ENCODE measurements around the gene IRX4. TPM values are rescaled to one million over a fixed set of nuclear protein-coding genes. Genes with fewer than 3 reads are reported as not detected.

IRX4 gene
- total and polyA plus RNA-seq, 2 donors = not detected

DNA sequence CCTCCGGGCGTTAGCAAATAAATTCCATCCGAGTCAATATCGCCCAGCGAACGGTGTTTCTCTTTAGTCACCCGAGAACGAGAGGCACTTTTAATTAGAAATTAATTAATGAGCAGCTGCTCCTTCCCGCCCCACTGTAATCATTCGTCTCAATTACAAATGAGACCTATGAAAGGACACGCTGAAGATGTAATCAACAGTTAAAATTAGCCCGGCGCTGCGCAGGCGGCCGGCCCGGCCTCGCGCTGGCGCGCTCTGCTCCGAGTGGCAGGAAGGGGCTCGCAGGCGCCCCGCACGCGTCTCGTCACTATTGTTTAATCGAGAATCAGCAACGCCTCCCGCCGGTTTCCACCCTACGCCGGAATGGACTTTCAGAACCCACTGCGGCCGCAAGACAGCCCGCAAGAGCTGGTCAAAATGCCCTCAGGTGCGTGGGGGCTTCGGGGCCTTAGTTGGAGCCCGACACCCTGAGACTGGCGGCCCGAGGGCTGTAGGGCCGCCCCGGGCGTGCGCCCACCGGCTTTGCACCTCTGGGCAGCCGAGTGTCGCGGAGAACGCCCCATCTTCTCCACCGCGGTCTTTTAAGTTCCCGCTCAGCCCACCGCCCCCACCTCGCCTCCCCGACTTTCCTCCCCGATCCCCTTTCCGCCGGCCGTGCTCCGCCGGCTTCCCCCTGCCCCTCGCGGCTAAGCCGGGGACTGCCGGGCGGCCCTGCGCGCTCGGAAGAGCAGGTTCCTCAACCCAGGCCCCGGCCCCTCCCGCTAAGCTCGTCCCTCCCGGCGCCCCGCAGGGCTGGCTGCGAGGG, 597 bp upstream of the IRX4 start:
- H3K4me1 ChIP-seq (ENCODE audit: insufficient read depth) = peaks cover 4% of the 10 kb centered on the region
- no peak for DNase-seq (ENCODE audit: extremely low spot score)
- H3K36me3 ChIP-seq (ENCODE audit: insufficient read depth) = no peaks in the 10 kb centered on the region
- under 1% methylated on average over 78 of the region's 78 CpGs for WGBS
- H3K27ac ChIP-seq (ENCODE audit: low read depth) = no peak overlapping the region
- H3K4me3 ChIP-seq (ENCODE audit: low read depth, low read length) = no peak overlapping the region

DNA sequence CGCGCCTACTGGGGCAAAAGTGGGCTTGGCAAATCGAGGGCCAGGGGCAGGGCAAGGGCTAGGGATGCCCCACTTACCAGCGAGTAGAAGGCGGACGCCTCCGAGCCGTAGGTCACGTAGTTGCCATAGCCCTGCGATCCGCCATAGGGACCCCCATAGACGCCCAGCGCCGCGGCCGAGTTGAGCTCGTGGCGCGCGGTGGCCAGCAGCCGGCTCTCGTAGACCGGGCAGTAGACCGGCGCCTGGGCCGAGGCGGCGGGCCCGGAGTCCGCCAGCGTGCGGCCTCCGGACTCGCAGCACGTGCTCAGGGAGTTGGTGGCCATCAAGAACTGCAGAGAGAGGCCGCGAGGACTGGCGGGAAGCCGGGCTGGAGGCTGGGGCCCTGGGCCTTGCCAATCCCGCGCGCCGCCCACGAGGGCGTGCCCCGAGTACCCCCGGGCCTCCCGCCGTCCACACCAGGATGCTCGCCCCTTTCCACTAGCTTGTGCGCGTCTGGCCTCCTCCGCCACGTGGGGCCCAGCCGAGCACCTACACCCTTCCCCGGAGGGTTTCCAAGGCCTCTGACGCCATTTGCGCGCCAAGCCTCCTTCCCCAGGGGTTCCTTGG, 891 bp downstream of the IRX4 start:
- Histone ChIP-seq H3K4me3 (ENCODE audit: low read depth, low read length) (no peak overlapping the region), H3K27ac (ENCODE audit: low read depth) (no peak overlapping the region), H3K4me1 (ENCODE audit: insufficient read depth) (no peaks in the 10 kb centered on the region), H3K36me3 (ENCODE audit: insufficient read depth) (no peaks in the 10 kb centered on the region)
- 4% methylated on average over 59 of the region's 59 CpGs for WGBS
- no peak for DNase-seq (ENCODE audit: extremely low spot score)

DNA sequence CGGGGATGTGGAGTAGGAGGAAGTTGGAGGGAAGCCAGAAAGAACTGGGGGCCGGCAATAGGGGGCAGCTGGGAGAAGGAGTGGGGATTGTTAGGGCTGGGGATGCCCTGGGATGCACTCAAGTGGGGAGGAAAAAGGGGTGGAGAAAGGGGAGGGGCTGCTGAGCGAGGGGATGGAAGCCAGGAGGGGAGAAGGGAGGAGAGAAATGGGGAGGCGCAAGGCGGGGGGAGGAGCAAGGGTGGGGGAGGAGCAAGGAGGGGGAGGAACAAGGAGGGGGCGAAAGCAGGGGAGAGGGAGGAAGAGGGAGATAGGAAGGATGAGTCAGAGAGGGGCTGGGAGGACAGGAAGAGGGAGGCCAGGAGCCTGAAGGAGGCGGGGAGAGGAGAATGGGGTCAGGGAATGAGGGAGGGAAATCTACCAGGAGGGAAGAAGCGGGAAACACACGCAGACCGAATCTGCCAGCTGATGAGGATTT, 1.6 kb downstream of the IRX4 start:
- Histone ChIP-seq H3K36me3 (ENCODE audit: insufficient read depth) (no peaks in the 10 kb centered on the region), H3K4me3 (ENCODE audit: low read depth, low read length) (no peak overlapping the region), H3K4me1 (ENCODE audit: insufficient read depth) (no peaks in the 10 kb centered on the region), H3K27ac (ENCODE audit: low read depth) (no peak overlapping the region)
- no peak for DNase-seq (ENCODE audit: extremely low spot score)
- WGBS = 4% methylated on average over 10 of the region's 10 CpGs

DNA sequence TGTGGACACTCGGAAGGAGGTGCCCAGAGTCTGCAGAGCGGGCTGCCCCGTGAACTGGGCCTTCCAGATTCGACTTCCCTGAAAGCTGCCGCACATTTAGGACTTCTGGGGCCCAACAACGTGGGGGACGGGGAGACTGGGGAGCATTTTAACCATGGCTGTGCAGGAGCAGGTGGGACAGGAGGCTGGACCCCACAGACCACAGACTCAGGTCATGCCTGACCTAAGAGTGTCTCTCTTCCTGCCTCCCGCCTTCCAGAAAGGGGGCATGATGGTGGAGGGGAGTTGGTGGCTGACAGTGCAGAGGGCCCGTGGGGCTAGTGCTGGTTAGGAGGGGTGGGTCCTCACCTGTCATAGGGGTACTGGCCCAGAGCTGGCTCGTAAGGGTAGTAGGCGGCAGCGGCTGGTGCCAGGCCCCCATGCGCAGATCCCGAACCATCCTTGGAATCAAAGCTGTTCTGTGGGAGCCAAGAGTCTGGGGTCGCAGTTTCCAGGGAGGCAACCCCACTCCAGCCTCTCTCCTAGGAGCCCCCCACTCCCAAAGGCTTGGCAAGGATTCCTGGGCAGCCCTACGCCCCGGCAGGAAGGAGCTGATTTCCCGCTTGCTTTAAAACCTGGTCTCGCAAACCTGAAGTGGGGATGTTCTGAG, 2.2 kb downstream of the IRX4 start:
- Histone ChIP-seq H3K4me1 (ENCODE audit: insufficient read depth) (no peaks in the 10 kb centered on the region), H3K4me3 (ENCODE audit: low read depth, low read length) (no peak overlapping the region), H3K36me3 (ENCODE audit: insufficient read depth) (no peaks in the 10 kb centered on the region), H3K27ac (ENCODE audit: low read depth) (no peak overlapping the region)
- no peak for DNase-seq (ENCODE audit: extremely low spot score)
- 14% methylated on average over 19 of the region's 19 CpGs for WGBS

DNA sequence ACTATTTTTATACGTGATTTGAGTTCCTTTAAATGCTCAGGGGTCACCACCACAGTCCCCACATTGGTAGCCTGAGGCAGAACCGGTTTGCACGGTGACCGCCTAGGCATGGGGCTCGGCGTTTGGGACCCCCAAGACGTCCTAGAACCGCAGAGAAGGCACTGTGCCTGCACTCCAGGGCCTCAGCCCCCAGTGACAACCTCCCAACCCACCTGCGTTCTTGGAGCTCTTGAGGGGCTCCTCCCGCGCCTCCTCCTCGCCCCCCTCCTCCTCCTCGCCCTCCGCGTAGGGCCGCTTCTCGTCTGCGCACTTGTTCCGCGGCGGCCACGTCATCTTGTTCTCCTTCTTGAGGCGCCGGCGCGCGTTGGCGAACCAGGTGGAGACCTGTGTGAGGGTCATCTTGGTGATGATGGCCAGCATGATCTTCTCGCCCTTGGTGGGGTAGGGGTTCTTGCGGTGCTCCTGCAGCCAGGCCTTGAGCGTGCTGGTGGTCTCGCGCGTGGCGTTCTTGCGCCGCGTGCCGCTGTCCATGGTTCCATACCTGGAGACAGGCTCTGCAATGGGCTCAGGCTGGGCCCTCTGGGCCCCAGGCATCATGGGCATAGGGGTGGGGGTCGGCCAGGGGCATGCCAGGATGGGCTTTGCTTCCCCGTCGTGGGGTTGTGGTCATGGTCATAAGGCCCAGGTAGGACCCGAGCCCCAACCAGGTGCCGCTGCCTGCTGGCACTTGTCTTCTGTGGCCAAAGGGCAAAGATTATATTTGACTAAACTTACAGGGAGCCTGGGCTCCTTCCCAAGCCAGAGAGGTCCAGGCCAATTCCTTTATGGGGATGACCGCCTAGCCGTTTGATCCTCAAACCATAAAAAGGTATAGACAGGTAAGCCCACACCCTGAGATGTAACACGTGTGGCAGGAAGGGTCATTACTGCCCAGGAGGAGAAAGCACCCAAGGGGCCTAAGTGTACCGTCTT, 3.1 kb downstream of the IRX4 start:
- Histone ChIP-seq H3K27ac (ENCODE audit: low read depth) (no peak overlapping the region), H3K4me1 (ENCODE audit: insufficient read depth) (no peaks in the 10 kb centered on the region), H3K4me3 (ENCODE audit: low read depth, low read length) (no peak overlapping the region), H3K36me3 (ENCODE audit: insufficient read depth) (no peaks in the 10 kb centered on the region)
- 8% methylated on average over 48 of the region's 48 CpGs for WGBS
- DNase-seq (ENCODE audit: extremely low spot score) = no peak

DNA sequence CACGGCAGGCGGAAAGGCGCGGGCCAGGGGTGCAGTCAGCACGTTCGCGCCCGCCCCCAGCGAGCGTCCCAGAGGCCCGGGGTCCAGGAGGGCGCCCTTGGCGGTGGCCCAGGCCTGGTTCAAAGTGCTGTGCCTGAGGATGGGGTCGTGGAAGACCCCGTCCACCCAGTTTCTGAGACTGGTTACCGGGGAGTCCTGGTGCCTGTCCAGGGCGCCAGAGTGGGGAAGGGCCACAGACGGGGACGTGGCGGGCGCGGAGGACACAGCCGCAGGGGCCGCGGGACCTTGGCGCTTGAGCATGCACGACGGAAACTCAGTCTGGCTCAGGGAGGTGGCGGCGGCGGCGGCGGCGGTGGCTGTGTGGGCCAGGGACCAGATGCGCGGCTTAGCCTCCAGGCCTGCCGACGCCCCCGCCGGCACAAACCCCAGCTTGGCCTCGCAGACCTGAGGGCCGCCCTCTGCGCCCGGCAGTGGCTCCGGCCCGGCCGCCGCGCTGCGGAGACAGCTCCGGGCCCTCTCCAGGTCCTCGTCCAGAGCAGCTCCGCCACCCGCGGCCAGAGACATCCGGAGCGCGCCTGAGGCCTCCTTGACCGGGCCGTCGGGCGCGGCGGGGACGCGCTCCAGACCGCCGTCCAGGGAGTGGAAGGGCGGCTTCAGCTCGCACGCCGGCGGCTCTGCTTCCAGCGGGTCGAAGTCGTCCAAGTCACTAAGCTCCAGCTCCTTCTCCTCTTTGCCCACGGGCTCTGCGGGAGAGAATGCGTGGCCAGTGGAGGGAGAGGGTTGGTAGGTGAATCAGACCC, 4.5 kb downstream of the IRX4 start:
- Histone ChIP-seq H3K36me3 (ENCODE audit: insufficient read depth) (no peaks in the 10 kb centered on the region), H3K27ac (ENCODE audit: low read depth) (no peak overlapping the region), H3K4me3 (ENCODE audit: low read depth, low read length) (no peak overlapping the region), H3K4me1 (ENCODE audit: insufficient read depth) (no peaks in the 10 kb centered on the region)
- WGBS = 2% methylated on average over 79 of the region's 79 CpGs
- DNase-seq (ENCODE audit: extremely low spot score) = no peak

DNA sequence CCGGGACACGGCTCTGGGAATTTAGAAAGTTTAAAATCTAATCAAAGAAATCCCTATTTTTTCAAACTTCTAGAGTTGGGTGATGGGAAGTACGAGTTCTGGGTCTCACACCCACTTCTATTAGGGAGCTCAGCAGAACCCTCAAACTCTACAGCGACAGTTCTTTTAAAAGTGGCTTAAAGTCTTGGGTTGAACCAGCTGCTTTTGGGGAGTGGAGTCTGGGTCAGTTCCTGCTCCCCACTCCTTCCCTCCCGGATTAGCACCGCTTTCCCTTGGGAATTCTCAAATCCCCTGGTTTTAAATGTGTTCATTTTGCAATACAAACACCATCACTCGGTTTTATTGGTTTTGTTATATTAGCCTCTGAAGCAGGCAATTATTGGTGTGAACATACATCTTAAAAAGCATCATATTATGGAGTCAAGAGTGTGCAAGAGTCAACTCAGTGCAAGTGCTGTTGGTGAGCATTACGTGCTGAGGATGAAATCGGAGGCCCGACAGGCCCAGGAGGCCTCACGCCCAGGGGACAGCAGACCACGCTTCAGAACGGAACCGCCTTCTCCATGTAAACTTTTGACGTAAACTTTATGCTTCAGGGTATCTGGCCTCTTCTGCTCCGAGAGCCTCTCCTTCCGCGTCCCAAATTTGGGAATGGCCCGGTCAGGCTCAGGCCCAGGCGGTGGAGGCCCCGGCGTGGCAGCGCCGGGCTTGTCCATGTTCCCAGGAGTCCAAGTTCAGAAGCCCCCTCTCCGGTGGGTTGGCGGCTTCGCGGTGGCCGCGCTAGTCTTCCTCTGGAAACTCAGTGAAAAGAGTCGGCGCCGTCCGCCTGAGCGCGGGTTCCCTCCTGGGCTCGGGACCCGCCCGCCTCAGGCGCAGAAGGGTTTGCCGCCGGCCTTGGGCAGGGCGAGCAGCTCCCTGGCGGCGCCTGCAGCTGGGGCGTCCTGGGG, 5.3 kb downstream of the IRX4 start:
- 6% methylated on average over 46 of the region's 46 CpGs for WGBS
- no peaks in the 10 kb centered on the region for H3K36me3 ChIP-seq (ENCODE audit: insufficient read depth)
- H3K4me1 ChIP-seq (ENCODE audit: insufficient read depth) = no peaks in the 10 kb centered on the region
- no peak overlapping the region for H3K27ac ChIP-seq (ENCODE audit: low read depth)
- no peak for DNase-seq (ENCODE audit: extremely low spot score)
- no peak overlapping the region for H3K4me3 ChIP-seq (ENCODE audit: low read depth, low read length)

DNA sequence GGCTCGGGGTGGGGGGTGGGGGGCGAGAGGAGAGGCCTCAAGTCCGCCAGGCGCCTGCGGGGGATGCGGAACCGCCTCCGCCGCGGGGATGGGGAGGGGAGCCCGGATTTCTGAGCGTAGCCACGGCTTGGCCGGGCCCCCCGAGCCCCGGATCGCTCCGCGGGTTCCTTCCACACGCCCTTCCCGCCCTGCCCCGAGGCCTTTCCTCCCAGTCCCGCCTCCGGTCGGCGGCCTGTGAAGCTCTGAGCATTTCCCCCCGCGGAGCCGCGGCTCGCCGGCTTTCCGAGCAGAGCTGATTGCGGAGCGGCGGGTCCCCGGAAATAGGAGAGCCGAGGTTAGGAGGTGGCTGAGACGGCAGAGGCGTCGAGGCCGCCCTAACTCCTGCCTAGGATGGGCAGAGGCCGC, 6.1 kb downstream of the IRX4 start:
- no peak overlapping the region for H3K4me3 ChIP-seq (ENCODE audit: low read depth, low read length)
- no peaks in the 10 kb centered on the region for H3K36me3 ChIP-seq (ENCODE audit: insufficient read depth)
- 2% methylated on average over 43 of the region's 43 CpGs for WGBS
- DNase-seq (ENCODE audit: extremely low spot score) = no peak
- no peaks in the 10 kb centered on the region for H3K4me1 ChIP-seq (ENCODE audit: insufficient read depth)
- H3K27ac ChIP-seq (ENCODE audit: low read depth) = no peak overlapping the region

DNA sequence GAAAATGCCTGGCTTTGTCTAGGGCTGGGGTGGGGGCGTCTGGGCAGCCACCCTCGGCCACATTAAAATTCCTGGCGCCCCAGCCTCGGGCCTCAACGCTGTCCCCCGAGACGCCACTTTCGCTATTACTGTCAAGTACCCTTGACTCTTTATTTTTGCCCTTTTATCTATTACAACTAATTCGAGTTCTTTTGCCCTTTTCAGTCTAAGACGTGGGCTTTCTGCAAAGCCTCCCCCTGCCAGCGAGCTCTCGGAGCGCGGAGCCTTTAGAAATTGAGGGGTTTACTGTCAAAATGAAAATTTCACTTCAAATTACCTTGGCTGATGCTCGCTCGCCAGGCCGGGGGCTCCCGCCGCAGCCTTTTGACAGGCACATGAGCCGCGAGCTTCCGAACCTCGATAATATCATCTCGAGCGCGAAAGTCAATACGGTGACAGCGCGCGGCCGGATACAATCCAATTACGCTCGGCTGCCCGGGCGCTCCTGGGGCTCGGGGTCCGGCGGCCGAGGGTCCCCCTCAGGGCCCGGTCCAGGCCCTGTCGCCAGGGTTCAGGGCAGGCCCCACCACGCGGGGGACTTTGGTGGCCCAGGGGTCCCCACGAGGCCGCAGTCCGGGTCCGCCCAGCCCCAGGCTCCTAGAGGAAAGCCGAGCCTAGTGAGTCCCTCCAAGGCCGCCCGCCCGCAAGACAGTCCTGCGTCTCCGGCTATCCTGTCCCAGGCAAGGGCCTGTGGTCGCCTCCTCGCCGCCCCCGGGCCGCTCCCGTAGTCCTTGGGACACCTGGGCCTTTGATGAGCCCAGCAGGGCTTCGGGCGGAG, 6.7 kb downstream of the IRX4 start:
- no peaks in the 10 kb centered on the region for H3K4me1 ChIP-seq (ENCODE audit: insufficient read depth)
- DNase-seq (ENCODE audit: extremely low spot score) = no peak
- no peak overlapping the region for H3K4me3 ChIP-seq (ENCODE audit: low read depth, low read length)
- H3K36me3 ChIP-seq (ENCODE audit: insufficient read depth) = no peaks in the 10 kb centered on the region
- no peak overlapping the region for H3K27ac ChIP-seq (ENCODE audit: low read depth)
- 1% methylated on average over 61 of the region's 61 CpGs for WGBS

DNA sequence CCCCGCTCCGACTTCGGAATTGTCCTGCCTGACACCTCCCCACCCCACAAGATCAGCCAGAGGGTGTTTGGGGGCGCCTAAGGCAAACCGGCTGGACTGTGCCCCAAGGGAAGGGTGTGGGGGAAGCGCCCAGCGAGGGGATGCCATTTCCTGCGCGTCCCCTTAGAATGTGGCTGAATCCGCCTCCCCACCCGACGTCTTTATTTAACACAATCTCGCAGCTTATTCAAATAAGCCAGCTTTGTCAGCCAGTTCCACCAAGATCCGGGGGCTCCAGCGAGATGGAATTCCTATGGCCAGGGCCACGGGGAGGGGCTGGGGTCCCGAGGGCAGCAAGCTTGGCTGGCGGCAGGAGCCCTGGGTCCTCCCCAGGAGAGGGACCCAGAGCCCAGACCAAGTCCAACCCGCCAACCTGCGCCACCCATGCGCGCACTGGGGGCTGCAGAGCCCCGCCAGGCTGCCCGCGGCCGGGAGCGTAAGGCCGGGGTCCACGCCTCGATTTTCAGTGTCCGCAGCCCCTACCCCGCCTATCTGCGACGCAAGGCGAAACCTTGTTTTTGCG, 7.4 kb downstream of the IRX4 start:
- 1% methylated on average over 36 of the region's 36 CpGs for WGBS
- Histone ChIP-seq H3K27ac (ENCODE audit: low read depth) (no peak overlapping the region), H3K36me3 (ENCODE audit: insufficient read depth) (no peaks in the 10 kb centered on the region), H3K4me1 (ENCODE audit: insufficient read depth) (no peaks in the 10 kb centered on the region), H3K4me3 (ENCODE audit: low read depth, low read length) (no peak overlapping the region)
- DNase-seq (ENCODE audit: extremely low spot score) = no peak

DNA sequence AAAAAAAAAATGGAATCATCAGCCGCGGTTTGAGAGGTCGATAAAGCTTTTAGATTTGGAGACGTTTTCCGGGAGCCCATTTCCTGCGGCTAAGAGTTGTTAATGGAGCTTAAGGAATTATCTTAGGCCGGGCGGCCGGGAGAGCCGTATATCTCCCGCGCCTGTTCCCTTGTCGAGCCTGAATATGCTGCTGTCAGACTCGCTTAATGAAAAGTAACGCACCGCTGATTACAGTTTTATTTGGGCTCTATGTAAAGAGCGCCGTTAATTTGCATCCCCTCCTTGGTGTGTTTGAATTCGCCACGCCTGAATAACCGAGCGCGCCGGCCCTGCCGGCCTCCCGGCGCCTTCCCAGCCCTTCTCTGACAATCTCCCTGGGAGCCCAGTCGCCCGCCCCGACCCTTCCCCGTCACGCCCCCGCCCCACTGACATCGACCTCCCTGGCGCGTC, 7.9 kb downstream of the IRX4 start:
- no peak for DNase-seq (ENCODE audit: extremely low spot score)
- WGBS = 2% methylated on average over 36 of the region's 36 CpGs
- H3K36me3 ChIP-seq (ENCODE audit: insufficient read depth) = no peaks in the 10 kb centered on the region
- no peak overlapping the region for H3K27ac ChIP-seq (ENCODE audit: low read depth)
- H3K4me3 ChIP-seq (ENCODE audit: low read depth, low read length) = no peak overlapping the region
- no peaks in the 10 kb centered on the region for H3K4me1 ChIP-seq (ENCODE audit: insufficient read depth)
